DOHH2 (cell line): ENCODE measurements around the gene FLT3.

ENCODE experiments used
- H3F3A ChIP-seq: fragments of 200-600 bp; sonication (generic), shearing (Covaris generic); 2 replicates; pipeline ENCODE4 v1.6.0; 2016; ENCODE audit warnings: antibody characterized with exemption, mild to moderate bottlenecking; ENCODE audit not compliant: control insufficient read depth, insufficient read depth
- H3K27ac ChIP-seq: fragments of 200-600 bp; sonication (generic); 2 replicates; pipeline ENCODE4 v1.5.1; 2014; ENCODE audit warnings: low read depth, mild to moderate bottlenecking, low read length, moderate library complexity
- H3K27me3 ChIP-seq: fragments of 200-600 bp; sonication (generic); 2 replicates; pipeline ENCODE4 v1.6.1; 2014; ENCODE audit warnings: mild to moderate bottlenecking, low read length, mixed read lengths; ENCODE audit not compliant: control insufficient read depth
- H3K36me3 ChIP-seq: fragments of 200-600 bp; sonication (generic); 2 replicates; pipeline ENCODE4 v1.6.1; 2014; ENCODE audit warnings: mild to moderate bottlenecking, low read length, moderate library complexity, mixed read lengths; ENCODE audit not compliant: control insufficient read depth
- H3K4me1 ChIP-seq: fragments of 200-600 bp; sonication (generic); 2 replicates; pipeline ENCODE4 v1.6.1; 2014; ENCODE audit warnings: mild to moderate bottlenecking, low read length, mixed read lengths; ENCODE audit not compliant: control insufficient read depth
- H3K4me2 ChIP-seq: fragments of 200-600 bp; sonication (generic); 2 replicates; pipeline ENCODE4 v1.6.0; 2014; ENCODE audit warnings: mild to moderate bottlenecking, low read length, moderate library complexity
- H3K4me3 ChIP-seq: fragments of 200-600 bp; sonication (generic); 2 replicates; pipeline ENCODE4 v1.5.1; 2014; ENCODE audit warnings: mild to moderate bottlenecking, low read length, mixed read lengths
- H3K79me2 ChIP-seq: fragments of 200-600 bp; sonication (generic); 2 replicates; pipeline ENCODE4 v1.6.1; 2014; ENCODE audit warnings: mild to moderate bottlenecking, low read length, mixed read lengths; ENCODE audit not compliant: control insufficient read depth
- H3K9me2 ChIP-seq: fragments of 200-600 bp; sonication (generic); replicated peaks from 2 replicates; pipeline ENCODE4 v1.6.1; 2014; ENCODE audit warnings: mild to moderate bottlenecking, low read length, mixed read lengths; ENCODE audit not compliant: control insufficient read depth
- H3K9me3 ChIP-seq: fragments of 200-600 bp; sonication (generic); 2 replicates; pipeline ENCODE4 v1.6.1; 2014; ENCODE audit warnings: antibody characterized with exemption, low read length, mixed read lengths; ENCODE audit not compliant: control insufficient read depth, insufficient read depth
- H4K20me1 ChIP-seq: fragments of 200-600 bp; sonication (generic); 2 replicates; pipeline ENCODE4 v1.6.0; 2014; ENCODE audit warnings: low read depth, mild to moderate bottlenecking, antibody characterized with exemption, low read length, moderate library complexity; ENCODE audit not compliant: control insufficient read depth, insufficient read depth
- EZH2phosphoT487 ChIP-seq: fragments of 200-600 bp; sonication (generic); IDR thresholded peaks from 2 replicates; pipeline ENCODE4 v1.6.1; 2017; ENCODE audit warnings: borderline replicate concordance, mild to moderate bottlenecking, antibody characterized with exemption, low read length, moderate library complexity, mixed read lengths
- TF ChIP-seq, protein P1 (sequence below): fragments of 200-600 bp; sonication (generic); IDR thresholded peaks from one replicate; pipeline ENCODE4 v1.5.1; 2014; ENCODE audit warnings: antibody characterized with exemption, mild to moderate bottlenecking, low read depth, low read length; ENCODE audit not compliant: poor library complexity, severe bottlenecking

Gene FLT3

DNA sequence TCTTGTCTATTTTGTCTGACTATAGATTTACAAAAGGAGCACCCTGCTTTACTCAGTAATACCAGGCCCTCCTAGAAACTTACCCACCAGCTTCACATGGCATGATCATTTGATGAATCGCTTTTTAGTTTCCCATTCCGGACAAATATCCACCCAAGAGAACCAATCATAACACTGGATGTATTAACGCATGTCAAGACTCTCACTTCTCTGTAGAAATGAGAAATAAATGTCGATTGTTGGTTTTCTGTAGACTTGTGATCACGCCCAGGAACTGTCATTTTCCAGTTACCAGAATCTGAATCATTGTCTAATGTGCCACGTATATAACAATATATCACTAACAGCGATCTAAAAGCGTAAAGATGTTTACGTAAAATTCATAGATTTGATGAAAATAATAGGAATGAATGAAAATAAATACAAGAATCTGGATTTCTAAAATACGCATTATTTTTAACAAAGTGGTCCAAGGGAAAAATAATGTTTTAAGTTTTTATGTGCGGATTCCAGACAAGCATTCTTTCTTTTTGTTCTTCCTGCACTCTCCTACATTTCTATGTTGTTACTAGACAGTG lies 145.3 kb downstream of the FLT3 start:
- no peaks in the 10 kb centered on the region for H3K36me3 ChIP-seq
- H3K4me3 ChIP-seq = no peak overlapping the region
- no peaks in the 10 kb centered on the region for H3K9me3 ChIP-seq
- TF ChIP-seq, protein P1, sequence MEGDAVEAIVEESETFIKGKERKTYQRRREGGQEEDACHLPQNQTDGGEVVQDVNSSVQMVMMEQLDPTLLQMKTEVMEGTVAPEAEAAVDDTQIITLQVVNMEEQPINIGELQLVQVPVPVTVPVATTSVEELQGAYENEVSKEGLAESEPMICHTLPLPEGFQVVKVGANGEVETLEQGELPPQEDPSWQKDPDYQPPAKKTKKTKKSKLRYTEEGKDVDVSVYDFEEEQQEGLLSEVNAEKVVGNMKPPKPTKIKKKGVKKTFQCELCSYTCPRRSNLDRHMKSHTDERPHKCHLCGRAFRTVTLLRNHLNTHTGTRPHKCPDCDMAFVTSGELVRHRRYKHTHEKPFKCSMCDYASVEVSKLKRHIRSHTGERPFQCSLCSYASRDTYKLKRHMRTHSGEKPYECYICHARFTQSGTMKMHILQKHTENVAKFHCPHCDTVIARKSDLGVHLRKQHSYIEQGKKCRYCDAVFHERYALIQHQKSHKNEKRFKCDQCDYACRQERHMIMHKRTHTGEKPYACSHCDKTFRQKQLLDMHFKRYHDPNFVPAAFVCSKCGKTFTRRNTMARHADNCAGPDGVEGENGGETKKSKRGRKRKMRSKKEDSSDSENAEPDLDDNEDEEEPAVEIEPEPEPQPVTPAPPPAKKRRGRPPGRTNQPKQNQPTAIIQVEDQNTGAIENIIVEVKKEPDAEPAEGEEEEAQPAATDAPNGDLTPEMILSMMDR = no peak
- no peak for TF ChIP-seq EZH2phosphoT487
- no peaks in the 10 kb centered on the region for H3F3A ChIP-seq
- H3K79me2 ChIP-seq = no peaks in the 10 kb centered on the region
- peaks cover 9% of the 10 kb centered on the region for H3K4me1 ChIP-seq
- H3K27ac ChIP-seq = no peak overlapping the region
- H3K9me2 ChIP-seq = no peaks in the 10 kb centered on the region
- no peak overlapping the region for H3K4me2 ChIP-seq
- peaks cover 20% of the 10 kb centered on the region for H3K27me3 ChIP-seq
- no peaks in the 10 kb centered on the region for H4K20me1 ChIP-seq

DNA sequence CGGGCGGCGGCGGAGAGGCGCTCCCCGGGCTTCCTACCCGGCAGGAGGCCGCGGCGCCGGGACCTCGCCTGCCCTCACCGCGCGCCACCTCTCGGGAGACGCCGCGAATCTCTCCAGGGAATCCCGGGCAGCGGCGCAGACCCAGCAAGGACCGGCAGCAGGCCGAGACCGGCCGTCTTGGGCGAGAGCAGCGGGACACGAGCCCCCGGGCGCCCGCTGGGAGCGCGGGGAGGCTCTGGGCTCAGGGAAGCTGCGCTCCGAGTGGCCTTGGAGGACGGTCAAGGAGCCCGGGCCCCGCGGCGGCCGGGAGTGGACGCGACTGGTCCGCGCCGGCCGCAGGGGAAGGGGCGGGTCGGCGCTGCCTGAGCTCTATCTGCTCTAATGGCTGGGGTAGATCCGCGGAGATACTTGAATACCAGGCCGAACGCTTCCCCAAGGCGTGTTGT lies 145.9 kb downstream of the FLT3 start:
- H3K27ac ChIP-seq = no peak overlapping the region
- H3K4me2 ChIP-seq = peak overlapping the region; percentile 49
- H4K20me1 ChIP-seq = no peaks in the 10 kb centered on the region
- no peaks in the 10 kb centered on the region for H3K36me3 ChIP-seq
- H3K9me2 ChIP-seq = no peaks in the 10 kb centered on the region
- no peak overlapping the region for H3K4me3 ChIP-seq
- H3K79me2 ChIP-seq = no peaks in the 10 kb centered on the region
- no peaks in the 10 kb centered on the region for H3K9me3 ChIP-seq
- peaks cover 9% of the 10 kb centered on the region for H3K4me1 ChIP-seq
- H3F3A ChIP-seq = no peaks in the 10 kb centered on the region
- peaks cover 19% of the 10 kb centered on the region for H3K27me3 ChIP-seq
- no peak for TF ChIP-seq EZH2phosphoT487
- TF ChIP-seq, protein P1 = no peak

DNA sequence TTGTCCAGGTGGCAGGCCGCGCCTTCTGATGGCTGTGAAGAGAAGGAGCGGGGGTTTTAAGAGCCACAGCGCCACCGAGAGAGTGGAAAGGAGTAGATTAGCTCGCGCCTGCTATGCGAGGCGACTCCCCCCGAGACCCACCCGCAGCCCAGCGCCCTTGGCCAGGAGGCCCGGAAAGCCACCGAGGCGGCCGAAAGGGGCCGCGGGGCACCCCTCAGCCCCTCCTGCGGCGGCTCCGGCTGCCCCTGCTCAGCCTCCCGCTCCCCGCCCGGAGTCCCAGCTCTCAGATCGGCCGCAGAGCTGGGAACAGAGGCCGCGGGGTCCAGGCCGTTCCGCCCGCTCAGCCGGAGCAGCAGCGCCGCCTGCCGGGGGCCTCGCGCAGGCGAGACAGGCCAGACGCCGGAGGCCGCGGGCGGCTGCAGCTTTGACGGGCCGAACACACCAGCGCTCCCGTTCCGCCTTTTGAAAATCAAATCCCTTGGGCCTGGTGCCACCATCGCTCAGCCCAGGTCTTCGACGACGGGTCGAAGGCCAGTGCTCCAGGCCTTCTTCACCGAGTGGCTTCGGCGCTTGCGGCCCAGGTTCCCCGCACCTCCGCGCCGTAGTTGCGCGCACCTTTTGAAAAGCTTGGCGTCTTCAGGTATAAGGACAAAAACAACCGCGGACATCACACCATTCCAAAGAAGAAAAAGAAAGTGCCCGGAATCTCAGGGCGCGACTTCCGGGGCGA lies 146.5 kb downstream of the FLT3 start:
- Histone ChIP-seq H3K9me2 (no peaks in the 10 kb centered on the region), H3K4me3 (peak overlapping the region; percentile 34), H3K27me3 (peaks cover 19% of the 10 kb centered on the region), H3K9me3 (no peaks in the 10 kb centered on the region), H4K20me1 (no peaks in the 10 kb centered on the region), H3K36me3 (no peaks in the 10 kb centered on the region), H3K4me2 (peak overlapping the region; percentile 49), H3K79me2 (no peaks in the 10 kb centered on the region), H3K4me1 (peaks cover 9% of the 10 kb centered on the region), H3K27ac (no peak overlapping the region), H3F3A (no peaks in the 10 kb centered on the region)
- TF ChIP-seq EZH2phosphoT487 = no peak
- TF ChIP-seq, protein P1 = peak; percentile 77
